RWPE2 (cell line): ENCODE results near the gene ST8SIA1.

ENCODE experiments used
- ATAC-seq: fragments of 200-7000 bp; cut with Tn5 transposase; 3 replicates; pipeline ENCODE4 v1.9.1; 2021; ENCODE audit warnings: low read depth
- DNase-seq: peaks from one replicate; pipeline ENCODE4 v3.0.0-alpha.2; 2020; ENCODE audit warnings: low spot score
- H3K27ac ChIP-seq: fragments of 450-650 bp; 2 replicates; pipeline ENCODE4 v1.5.1; 2017; ENCODE audit warnings: mild to moderate bottlenecking; ENCODE audit not compliant: poor library complexity, severe bottlenecking
- H3K27me3 ChIP-seq: fragments of 250-450 bp; sonication (Bioruptor Pico); 2 replicates; pipeline ENCODE4 v1.5.1; 2021; ENCODE audit warnings: mild to moderate bottlenecking, moderate library complexity; ENCODE audit not compliant: insufficient read depth, poor library complexity, severe bottlenecking
- H3K36me3 ChIP-seq: fragments of 250-450 bp; sonication (Bioruptor Pico); 2 replicates; pipeline ENCODE4 v1.5.1; 2020; ENCODE audit warnings: low read depth, mild to moderate bottlenecking, moderate library complexity
- H3K4me1 ChIP-seq: fragments of 250-450 bp; sonication (Bioruptor Pico); 2 replicates; pipeline ENCODE4 v1.5.1; 2021; ENCODE audit warnings: mild to moderate bottlenecking, moderate library complexity; ENCODE audit not compliant: insufficient read depth, poor library complexity, severe bottlenecking
- H3K4me3 ChIP-seq: fragments of 250-450 bp; sonication (Bioruptor Pico); 2 replicates; pipeline ENCODE4 v1.5.1; 2021; ENCODE audit warnings: mild to moderate bottlenecking, moderate library complexity; ENCODE audit not compliant: severe bottlenecking
- H3K9me3 ChIP-seq: fragments of 250-450 bp; sonication (Bioruptor Pico); 2 replicates; pipeline ENCODE4 v1.5.1; 2021; ENCODE audit warnings: mild to moderate bottlenecking, moderate library complexity; ENCODE audit not compliant: severe bottlenecking
- CTCF ChIP-seq: fragments of 450-650 bp; IDR thresholded peaks from one replicate; pipeline ENCODE4 v1.5.1; 2017; ENCODE audit warnings: mild to moderate bottlenecking, moderate library complexity; ENCODE audit not compliant: poor library complexity, severe bottlenecking

The ST8SIA1 gene

GRCh38 chr12:22223356-22223755 is 111.2 kb downstream of the ST8SIA1 start:
- H3K9me3 ChIP-seq: no peaks in the 10 kb centered on the region
- no peaks in the 10 kb centered on the region for H3K36me3 ChIP-seq
- no peak for TF ChIP-seq CTCF
- H3K4me3 ChIP-seq: no peak overlapping the region
- no peaks in the 10 kb centered on the region for H3K27me3 ChIP-seq
- DNase-seq: no peak
- no peak for ATAC-seq
- H3K27ac ChIP-seq: no peak overlapping the region
- no peaks in the 10 kb centered on the region for H3K4me1 ChIP-seq

- Histone ChIP-seq H3K27me3 (no peaks in the 10 kb centered on the region), H3K27ac (no peak overlapping the region), H3K4me1 (no peaks in the 10 kb centered on the region), H3K9me3 (no peaks in the 10 kb centered on the region), H3K4me3 (no peak overlapping the region), H3K36me3 (no peaks in the 10 kb centered on the region)
- ATAC-seq: no peak
- DNase-seq: no peak
- TF ChIP-seq CTCF: no peak
These were observed 117.0 kb downstream of the ST8SIA1 start for GRCh38 chr12:22217556-22217955.

- no peak for TF ChIP-seq CTCF
- Histone ChIP-seq H3K36me3 (no peaks in the 10 kb centered on the region), H3K27me3 (no peaks in the 10 kb centered on the region), H3K9me3 (no peaks in the 10 kb centered on the region), H3K4me3 (no peak overlapping the region), H3K4me1 (no peaks in the 10 kb centered on the region), H3K27ac (no peak overlapping the region)
- ATAC-seq (no peak), DNase-seq (no peak)
These were observed 118.8 kb downstream of the ST8SIA1 start for GRCh38 chr12:22215467-22216253.

- no peak overlapping the region for H3K27ac ChIP-seq
- DNase-seq (no peak), ATAC-seq (no peak)
- H3K36me3 ChIP-seq: no peaks in the 10 kb centered on the region
- H3K4me3 ChIP-seq: no peak overlapping the region
- TF ChIP-seq CTCF: no peak
- H3K9me3 ChIP-seq: no peaks in the 10 kb centered on the region
- no peaks in the 10 kb centered on the region for H3K27me3 ChIP-seq
- no peaks in the 10 kb centered on the region for H3K4me1 ChIP-seq
These were observed 123.4 kb downstream of the ST8SIA1 start for GRCh38 chr12:22211128-22211527.

GRCh38 chr12:22209422-22209821 is 125.1 kb downstream of the ST8SIA1 start:
- Histone ChIP-seq H3K4me3 (no peak overlapping the region), H3K27me3 (no peaks in the 10 kb centered on the region), H3K27ac (no peak overlapping the region), H3K36me3 (no peaks in the 10 kb centered on the region), H3K4me1 (no peaks in the 10 kb centered on the region), H3K9me3 (no peaks in the 10 kb centered on the region)
- DNase-seq: no peak
- no peak for ATAC-seq
- TF ChIP-seq CTCF: no peak
